SK-N-SH (cell line): ENCODE measurements around the gene EDA.
A peak's percentile ranks its signal among the peaks of the same experiment; 100 is the strongest.

Experiments
- CTCF ChIP-seq: fragments of 200-600 bp; sonication (generic); IDR thresholded peaks from 2 replicates; pipeline ENCODE4 v1.6.1; 2017; ENCODE audit warnings: antibody characterized with exemption, mild to moderate bottlenecking, moderate library complexity
- EP300 ChIP-seq, 2 experiments: IDR thresholded peaks; 2 replicates each; pipeline versions ENCODE4 v1.4.0 to v1.6.1; 2012; ENCODE audit warnings: borderline replicate concordance in 1 of 2, low read depth in 1 of 2, low read length in 1 of 2
- GATA2 ChIP-seq: sonication (generic); formaldehyde crosslinking; IDR thresholded peaks from 2 replicates; pipeline ENCODE4 v1.5.0; 2020; ENCODE audit warnings: mild to moderate bottlenecking, missing genetic modification reagents
- IRF3 ChIP-seq: fragments of 150-350 bp; IDR thresholded peaks from 2 replicates; pipeline ENCODE4 v1.6.1; 2016; ENCODE audit warnings: mild to moderate bottlenecking, low read depth, low read length
- MAX ChIP-seq: IDR thresholded peaks from 2 replicates; pipeline ENCODE4 v1.4.0; 2012; ENCODE audit warnings: low read depth
- POLR2AphosphoS5 ChIP-seq: IDR thresholded peaks from 2 replicates; pipeline ENCODE4 v1.6.1; 2012; ENCODE audit warnings: low read depth, low read length
- RAD21 ChIP-seq: IDR thresholded peaks from 2 replicates; pipeline ENCODE4 v1.6.1; 2012; ENCODE audit warnings: mild to moderate bottlenecking, low read length
- RCOR1 ChIP-seq: fragments of 150-350 bp; IDR thresholded peaks from 2 replicates; pipeline ENCODE4 v1.6.1; 2017; ENCODE audit warnings: antibody characterized with exemption, low read length
- RFX5 ChIP-seq: IDR thresholded peaks from 2 replicates; pipeline ENCODE4 v1.6.1; 2012; ENCODE audit warnings: mild to moderate bottlenecking, improper control_type of control experiment, low read length
- RXRA ChIP-seq: IDR thresholded peaks from 2 replicates; pipeline ENCODE4 v1.4.0; 2012; ENCODE audit warnings: low read depth, mild to moderate bottlenecking, borderline replicate concordance
- SIN3A ChIP-seq: IDR thresholded peaks from 2 replicates; pipeline ENCODE4 v1.6.1; 2012; ENCODE audit warnings: low read depth, mild to moderate bottlenecking, low read length, moderate library complexity, borderline replicate concordance
- YY1 ChIP-seq: IDR thresholded peaks from 2 replicates; pipeline ENCODE4 v1.4.0; 2012; ENCODE audit warnings: low read depth, mild to moderate bottlenecking

GRCh38 chrX:69896046-69896445 lies 280.1 kb downstream of the EDA start:
- TF ChIP-seq MAX (no peak), RFX5 (no peak), GATA2 (peak; percentile 42; the same call in 1 of the 2 replicates), RXRA (no peak), RAD21 (no peak), POLR2AphosphoS5 (no peak), CTCF (no peak), YY1 (no peak), RCOR1 (no peak), IRF3 (no peak), EP300 (IDR thresholded peaks at IDR 0.05; ENCODE audit: borderline replicate concordance in 1 of 2, low read depth in 1 of 2, low read length in 1 of 2) (no peak), SIN3A (no peak)
